UCSD-AML1 (cell line): ENCODE measurements around the gene ALOX12B.
"Not testable (repeated sequence)": the region's sequence is repeated elsewhere in the genome, so short reads cannot be mapped to it uniquely, and the experiment has no call there.

Source experiments
- DNase-seq: peaks from one replicate; lab custom pipeline; 2025; ENCODE audit not compliant: unreplicated experiment; lab: John Stamatoyannopoulos, UW

ALOX12B gene

GRCh38 chr17:8066841-8067775, 20.4 kb downstream of the ALOX12B start:
- DNase-seq = no peak

- DNase-seq = no peak
Measured at GRCh38 chr17:8064561-8065019, 22.9 kb downstream of the ALOX12B start.

DNA sequence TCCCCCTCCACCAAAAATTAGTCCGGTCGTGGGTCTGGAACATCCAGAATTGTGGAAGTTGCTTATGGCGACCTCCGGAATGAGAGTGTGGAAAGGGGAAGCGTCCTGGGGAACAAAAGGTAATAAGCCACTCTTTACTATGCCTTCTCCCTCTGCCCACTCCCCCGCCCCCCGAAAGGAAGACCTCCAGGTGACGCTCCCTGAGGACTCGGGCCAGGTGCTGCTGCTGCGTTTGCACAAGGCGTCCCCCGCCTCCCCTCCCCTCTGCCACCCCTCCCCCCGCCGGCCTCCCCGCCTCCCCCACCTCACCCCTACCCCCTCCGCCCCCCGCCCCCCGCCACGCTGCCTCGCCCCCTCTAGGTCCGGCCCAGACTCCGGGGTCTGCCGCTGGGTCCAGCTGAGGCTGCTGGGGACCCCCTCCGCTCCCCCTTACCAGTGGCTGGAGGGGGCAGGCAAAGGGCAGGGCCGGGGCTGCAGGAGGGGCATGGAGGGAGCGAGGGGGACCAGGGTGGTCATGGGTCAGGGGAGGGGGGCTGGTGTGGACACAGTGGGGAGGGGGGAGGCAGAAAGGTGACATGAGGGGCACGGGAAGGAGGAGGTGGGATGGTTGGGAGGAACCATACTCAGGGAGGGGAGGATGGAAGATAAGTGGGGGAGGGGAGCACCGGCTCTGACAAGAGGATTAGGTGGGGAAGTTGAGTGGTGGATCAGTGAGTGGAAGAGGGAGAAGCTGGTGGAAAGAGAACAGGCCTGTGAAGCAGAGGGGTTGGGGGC, 23.6 kb downstream of the ALOX12B start:
- DNase-seq = no peak

DNA sequence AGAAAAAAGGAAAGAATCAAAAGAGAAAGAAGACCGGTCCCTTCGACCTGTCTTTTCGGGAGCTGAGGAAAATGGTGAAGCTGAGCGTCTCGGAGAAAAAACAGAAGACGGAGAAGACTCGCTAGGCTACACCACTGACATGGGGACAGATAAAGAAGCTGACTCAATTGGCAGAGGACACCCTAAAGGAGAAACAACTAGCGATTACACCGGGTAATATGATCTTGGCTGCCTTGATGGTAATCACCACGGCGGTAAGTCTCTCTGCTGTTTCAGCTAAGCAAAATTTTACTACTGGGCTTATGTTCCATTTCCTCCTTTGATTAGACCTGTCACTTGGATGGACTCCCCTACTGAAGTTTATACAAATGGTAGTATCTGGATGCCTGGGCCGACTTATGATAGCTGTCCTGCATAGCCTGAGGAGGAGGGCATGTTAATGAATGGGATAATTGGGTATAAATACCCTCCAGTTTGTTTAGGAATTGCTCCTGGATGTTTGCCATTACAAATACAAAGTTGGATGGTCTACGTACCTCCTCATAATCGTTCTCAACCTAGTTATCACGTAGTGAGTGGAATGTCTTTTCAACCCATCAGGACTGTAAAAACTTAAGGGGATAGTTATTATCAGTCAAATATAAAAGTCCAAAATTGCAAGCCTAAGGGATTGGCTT, 24.6 kb downstream of the ALOX12B start:
- DNase-seq = no peak

DNA sequence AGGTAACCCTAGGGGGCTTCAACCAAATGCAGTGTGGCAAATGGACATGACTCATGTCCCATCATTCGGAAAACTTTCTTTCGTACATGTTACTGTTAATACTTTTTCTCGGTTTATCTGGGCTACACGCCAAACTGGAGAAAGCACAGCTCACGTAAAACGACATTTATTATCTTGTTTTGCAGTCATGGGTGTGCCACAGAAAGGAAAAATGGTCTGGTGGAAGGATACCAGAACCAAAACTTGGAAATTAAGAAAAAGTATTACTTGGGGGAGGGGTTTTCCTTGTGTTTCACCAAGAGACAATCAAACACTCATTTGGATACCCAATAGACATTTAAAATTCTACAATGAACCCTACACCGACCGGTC, 25.1 kb downstream of the ALOX12B start:
- no peak for DNase-seq

DNA sequence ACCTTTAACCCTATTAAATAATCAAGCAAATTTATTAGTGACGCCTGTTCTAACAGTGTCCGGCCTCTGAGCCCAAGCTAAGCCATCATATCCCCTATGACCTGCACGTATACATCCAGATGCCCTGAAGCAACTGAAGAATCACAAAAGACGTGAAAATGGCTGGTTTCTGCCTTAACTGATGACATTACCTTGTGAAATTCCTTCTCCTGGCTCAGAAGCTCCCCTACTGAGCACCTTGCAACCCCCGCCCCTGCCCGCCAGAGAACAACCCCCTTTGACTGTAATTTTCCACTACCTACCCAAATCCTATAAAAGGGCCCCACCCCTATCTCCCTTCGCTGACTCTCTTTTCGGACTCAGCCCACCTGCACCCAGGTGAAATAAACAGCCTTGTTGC, 25.7 kb downstream of the ALOX12B start:
- DNase-seq = not testable (repeated sequence)

DNA sequence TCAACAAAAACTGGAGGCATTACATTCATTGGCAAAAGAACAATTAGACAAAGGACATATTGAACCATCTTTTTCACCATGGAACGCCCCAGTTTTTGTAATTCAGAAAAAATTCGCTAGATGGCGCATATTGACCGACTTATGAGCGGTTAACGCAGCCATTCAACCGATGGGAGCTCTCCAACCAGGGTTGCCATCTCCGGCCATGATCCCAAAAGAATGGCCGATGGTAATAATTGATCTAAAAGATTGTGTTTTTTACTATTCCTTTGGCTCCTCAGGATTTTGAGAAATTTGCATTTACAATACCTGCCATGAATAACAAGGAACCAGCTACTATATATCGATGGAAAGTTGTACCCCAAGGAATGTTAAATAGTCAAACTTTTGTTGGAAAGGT, 27.2 kb downstream of the ALOX12B start:
- no peak for DNase-seq

- DNase-seq = no peak
Measured at GRCh38 chr17:8059131-8059530, 28.4 kb downstream of the ALOX12B start.

DNA sequence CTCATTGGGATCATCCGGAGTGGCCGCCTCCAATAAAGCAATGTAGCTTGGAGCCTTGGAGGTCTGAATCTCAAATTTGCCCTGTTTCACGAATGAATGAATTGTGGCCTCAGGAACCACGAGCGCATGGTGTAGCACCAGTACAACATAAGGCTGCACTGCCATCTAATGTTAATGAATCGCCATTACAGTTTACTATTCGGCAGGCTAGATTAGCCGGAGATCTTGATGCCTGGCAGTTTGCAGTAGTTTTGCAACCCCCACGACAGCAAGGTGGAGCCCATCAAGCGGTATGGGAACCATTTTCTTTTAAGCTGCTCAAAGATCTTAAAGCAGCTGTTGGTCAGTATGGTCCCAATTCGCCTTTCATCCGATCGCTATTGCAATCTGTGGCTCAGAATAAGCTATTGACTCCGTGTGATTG, 29.8 kb downstream of the ALOX12B start:
- peak; percentile 46 for DNase-seq

- no peak for DNase-seq
Measured at GRCh38 chr17:8056976-8057625, 30.4 kb downstream of the ALOX12B start.

GRCh38 chr17:8056232-8056975, 31.1 kb downstream of the ALOX12B start:
- peak; percentile 83 for DNase-seq

GRCh38 chr17:8055851-8056231, 31.7 kb downstream of the ALOX12B start:
- DNase-seq = no peak

DNA sequence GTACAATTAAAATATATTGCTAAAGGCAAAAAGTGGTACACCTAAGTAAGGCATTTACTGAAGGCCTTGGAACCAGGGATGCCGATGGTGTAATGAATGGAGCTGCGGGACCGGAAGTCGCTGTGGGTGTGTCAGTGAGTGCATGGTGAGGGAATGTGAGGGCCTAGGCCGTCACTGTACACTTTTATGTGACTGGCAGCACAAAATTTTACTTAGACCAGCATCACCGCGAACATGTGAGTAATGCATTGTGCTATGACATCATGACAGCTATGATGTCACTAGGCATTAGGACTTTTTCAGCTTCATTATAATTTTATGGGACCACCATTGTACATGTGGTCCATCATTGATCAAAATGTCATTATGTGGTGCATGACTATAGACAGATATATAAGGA, 33.9 kb downstream of the ALOX12B start:
- no peak for DNase-seq

DNA sequence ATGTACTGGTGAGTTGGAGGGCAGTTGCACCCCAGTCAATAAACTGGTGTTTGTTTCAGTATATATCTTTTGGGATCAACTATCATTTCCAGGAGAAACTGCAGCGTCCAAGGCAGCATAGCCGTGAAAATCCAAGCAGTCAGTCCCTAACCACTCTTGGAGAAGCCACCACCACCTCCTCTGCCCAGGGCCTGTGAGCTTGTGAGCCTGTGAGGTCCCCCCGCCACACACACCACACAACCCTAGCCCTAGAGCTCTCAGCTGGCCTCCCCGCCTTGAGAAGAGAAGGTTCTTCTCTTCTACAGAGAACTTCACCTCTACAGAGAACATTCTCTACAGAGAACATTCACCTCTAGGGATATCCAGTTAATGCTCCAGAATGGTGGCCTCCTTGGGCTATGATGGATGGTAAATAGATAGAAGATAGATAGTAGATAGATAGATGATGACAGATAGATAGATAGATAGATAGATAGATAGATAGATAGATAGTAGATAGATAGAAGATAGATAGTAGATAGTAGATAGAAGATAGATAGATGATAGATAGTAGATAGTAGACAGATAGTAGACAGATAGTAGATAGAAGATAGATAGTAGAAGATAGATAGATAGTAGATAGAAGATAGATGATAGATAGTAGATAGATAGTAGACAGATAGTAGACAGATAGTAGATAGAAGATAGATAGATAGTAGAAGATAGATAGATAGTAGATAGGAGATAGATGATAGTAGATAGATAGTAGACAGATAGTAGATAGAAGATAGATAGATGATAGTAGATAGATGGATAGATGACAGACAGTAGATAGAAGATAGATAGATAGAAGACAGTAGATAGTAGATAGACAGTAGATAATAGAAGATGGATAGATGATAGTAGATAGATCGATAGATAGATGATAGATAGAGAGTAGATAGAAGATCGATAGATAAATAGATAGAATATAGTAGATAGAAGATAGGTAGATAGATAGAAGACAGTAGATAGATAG, 35.0 kb downstream of the ALOX12B start:
- no peak for DNase-seq

DNA sequence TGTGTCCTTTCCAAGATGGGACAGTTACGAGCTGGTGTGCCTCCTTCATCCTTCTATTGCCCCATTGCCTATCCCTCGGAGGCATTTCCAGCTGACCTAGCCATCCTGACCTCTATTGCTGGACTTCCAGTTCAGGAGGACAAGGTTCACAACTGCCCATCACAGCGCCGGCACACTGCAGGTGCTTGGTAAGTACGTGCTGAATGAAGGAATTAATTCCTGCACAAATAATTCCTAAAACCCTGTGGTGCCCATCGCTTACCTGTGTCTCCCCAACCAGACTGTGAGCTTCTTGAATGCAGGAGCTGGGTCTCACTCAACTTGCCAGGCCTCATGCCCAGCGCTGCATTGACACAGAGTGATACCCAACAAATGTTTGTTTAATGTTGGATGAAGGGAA, 35.7 kb downstream of the ALOX12B start:
- no peak for DNase-seq

- no peak for DNase-seq
Measured at GRCh38 chr17:8048736-8049135, 38.8 kb downstream of the ALOX12B start.

GRCh38 chr17:8048236-8048635, 39.3 kb downstream of the ALOX12B start:
- no peak for DNase-seq

DNA sequence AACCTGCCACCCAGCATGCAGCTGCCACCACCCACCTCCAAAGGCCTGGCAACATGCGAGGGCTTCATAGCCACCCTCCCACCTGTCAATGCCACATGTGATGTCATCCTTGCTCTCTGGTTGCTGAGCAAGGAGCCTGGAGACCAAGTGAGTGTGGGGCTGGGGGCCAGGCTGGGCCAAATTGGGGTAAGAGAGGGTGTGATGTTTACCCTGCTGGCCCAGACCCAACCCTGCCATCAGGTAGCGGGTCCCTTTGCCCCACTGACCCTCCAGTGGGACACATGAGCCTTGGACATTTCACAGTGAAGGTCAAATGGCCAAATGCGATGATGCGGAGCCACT, 39.8 kb downstream of the ALOX12B start:
- no peak for DNase-seq
